ENCODE measurements around the gene CDH19. TPM values are rescaled to one million over a fixed set of nuclear protein-coding genes. Genes with fewer than 3 reads are reported as not detected.

CDH19 gene
- total RNA-seq, 2 donors from 2014 or later, result 1.3 to 3.9 TPM

GRCh38 chr18:66575263-66575662 is 28.6 kb downstream of the CDH19 start:
- Histone ChIP-seq H3K4me3 (no peak overlapping the region), H3K27me3 (no peaks in the 10 kb centered on the region), H3K4me1 (no peaks in the 10 kb centered on the region), H3K36me3 (replicated peaks in 1 of 2; ENCODE audit: insufficient read depth in 1 of 2, low read depth in 2 of 2) (no peaks in the 10 kb centered on the region), H3K9me3 (no peaks in the 10 kb centered on the region), H3K27ac (no peak overlapping the region)
- ATAC-seq (no peak), DNase-seq (no peak)
- TF ChIP-seq CTCF (IDR thresholded peaks at IDR 0.05), result no peak
- TF ChIP-seq POLR2A (IDR thresholded peaks at IDR 0.05), result no peak
- WGBS, 2 donors, result 67 to 80% methylated on average over 2 of the region's 2 CpGs
- intact Hi-C loops (cut with DNase I), result no loop called here

GRCh38 chr18:66571845-66572244 is 32.0 kb downstream of the CDH19 start:
- H3K27me3 ChIP-seq, result no peaks in the 10 kb centered on the region
- H3K36me3 ChIP-seq (replicated peaks in 1 of 2; ENCODE audit: insufficient read depth in 1 of 2, low read depth in 2 of 2), result no peaks in the 10 kb centered on the region
- no peaks in the 10 kb centered on the region for H3K4me1 ChIP-seq
- DNase-seq (no peak), ATAC-seq (no peak)
- H3K9me3 ChIP-seq, result no peaks in the 10 kb centered on the region
- no peak overlapping the region for H3K4me3 ChIP-seq
- intact Hi-C loops (cut with DNase I), result no loop called here
- TF ChIP-seq POLR2A (IDR thresholded peaks at IDR 0.05) (no peak), CTCF (IDR thresholded peaks at IDR 0.05) (no peak)
- H3K27ac ChIP-seq, result no peak overlapping the region
- 73 to 75% methylated on average over 6 of the region's 6 CpGs for WGBS, 2 donors

- Histone ChIP-seq H3K9me3 (no peaks in the 10 kb centered on the region), H3K4me1 (no peaks in the 10 kb centered on the region), H3K27me3 (no peaks in the 10 kb centered on the region), H3K36me3 (replicated peaks in 1 of 2; ENCODE audit: insufficient read depth in 1 of 2, low read depth in 2 of 2) (no peaks in the 10 kb centered on the region), H3K4me3 (no peak overlapping the region), H3K27ac (no peak overlapping the region)
- intact Hi-C loops (cut with DNase I), result no loop called here
- no peak for ATAC-seq
- TF ChIP-seq POLR2A (IDR thresholded peaks at IDR 0.05), result no peak
- no peak for TF ChIP-seq CTCF (IDR thresholded peaks at IDR 0.05)
- 63 to 79% methylated on average over 5 of the region's 5 CpGs for WGBS, 2 donors
- no peak for DNase-seq
These were observed 37.3 kb downstream of the CDH19 start for GRCh38 chr18:66566616-66567015.

- Histone ChIP-seq H3K27me3 (no peaks in the 10 kb centered on the region), H3K9me3 (no peaks in the 10 kb centered on the region), H3K27ac (no peak overlapping the region), H3K4me3 (no peak overlapping the region), H3K36me3 (replicated peaks in 1 of 2; ENCODE audit: insufficient read depth in 1 of 2, low read depth in 2 of 2) (no peaks in the 10 kb centered on the region), H3K4me1 (no peaks in the 10 kb centered on the region)
- intact Hi-C loops (cut with DNase I), result no loop called here
- TF ChIP-seq POLR2A (IDR thresholded peaks at IDR 0.05) (no peak), CTCF (IDR thresholded peaks at IDR 0.05) (no peak)
- no peak for DNase-seq
- ATAC-seq, result no peak
These were observed 39.7 kb downstream of the CDH19 start for GRCh38 chr18:66564236-66564635.

- WGBS, 2 donors, result 71 to 83% methylated on average over 6 of the region's 6 CpGs
- ATAC-seq, result no peak
- intact Hi-C loops (cut with DNase I), result no loop called here
These were observed 41.6 kb downstream of the CDH19 start for GRCh38 chr18:66562279-66562678.

More at GRCh38 chr18:66562279-66562678, 41.6 kb downstream of the CDH19 start:
- TF ChIP-seq POLR2A (IDR thresholded peaks at IDR 0.05) (no peak), CTCF (IDR thresholded peaks at IDR 0.05) (no peak)
- no peak for DNase-seq
- Histone ChIP-seq H3K9me3 (no peaks in the 10 kb centered on the region), H3K27me3 (no peaks in the 10 kb centered on the region), H3K36me3 (replicated peaks in 1 of 2; ENCODE audit: insufficient read depth in 1 of 2, low read depth in 2 of 2) (no peaks in the 10 kb centered on the region), H3K4me1 (no peaks in the 10 kb centered on the region), H3K4me3 (no peak overlapping the region), H3K27ac (no peak overlapping the region)
